Amygdala (tissue), 56 donors: Measurements from ENCODE around the gene ACAN.

ENCODE experiments used
- DNase-seq, 56 donors: peaks; one replicate each; lab custom pipeline; 2025; lab: John Stamatoyannopoulos, UW

The ACAN gene

GRCh38 chr15:88803241-88803919 lies at the start of gene ACAN:
Gene ACAN (plus strand): TSS chr15:88803436. CDS start chr15:88836207, 32,771 bp downstream.
- DNase-seq, result peak in 1 of 56 donors; percentile 23

- DNase-seq, result no peak
Measured at GRCh38 chr15:88756521-88756920, 46.7 kb upstream of the ACAN start.

- no peak for DNase-seq
Measured at GRCh38 chr15:88756921-88757320, 46.3 kb upstream of the ACAN start.

GRCh38 chr15:88759872-88760271 lies 43.4 kb upstream of the ACAN start:
- DNase-seq, result no peak

- no peak for DNase-seq
Measured at GRCh38 chr15:88764448-88764847, 38.8 kb upstream of the ACAN start.

GRCh38 chr15:88765212-88765611 lies 38.0 kb upstream of the ACAN start:
- no peak for DNase-seq

GRCh38 chr15:88769161-88769971 lies 33.9 kb upstream of the ACAN start:
- DNase-seq, result peak in 20 of 56 donors; percentile 1 to 38 (median 19)

GRCh38 chr15:88775776-88776175 lies 27.5 kb upstream of the ACAN start:
- no peak for DNase-seq

GRCh38 chr15:88776646-88777045 lies 26.6 kb upstream of the ACAN start:
- peak in 29 of 56 donors; percentile 3 to 80 (median 27) for DNase-seq

- DNase-seq, result no peak
Measured at GRCh38 chr15:88779944-88780343, 23.3 kb upstream of the ACAN start.

- no peak for DNase-seq
Measured at GRCh38 chr15:88782465-88782864, 20.8 kb upstream of the ACAN start.

GRCh38 chr15:88785217-88785616 lies 18.0 kb upstream of the ACAN start:
- DNase-seq, result no peak

- DNase-seq, result no peak
Measured at GRCh38 chr15:88788036-88788435, 15.2 kb upstream of the ACAN start.

GRCh38 chr15:88788816-88789215 lies 14.4 kb upstream of the ACAN start:
- no peak for DNase-seq

GRCh38 chr15:88790486-88790885 lies 12.8 kb upstream of the ACAN start:
- DNase-seq, result no peak

- no peak for DNase-seq
Measured at GRCh38 chr15:88791637-88792036, 11.6 kb upstream of the ACAN start.

- no peak for DNase-seq
Measured at GRCh38 chr15:88792342-88793282, 10.6 kb upstream of the ACAN start.

GRCh38 chr15:88794001-88794400 lies 9.2 kb upstream of the ACAN start:
- DNase-seq, result no peak

GRCh38 chr15:88797663-88798339 lies 5.4 kb upstream of the ACAN start:
- no peak for DNase-seq

- DNase-seq, result no peak
Measured at GRCh38 chr15:88799341-88799740, 3.9 kb upstream of the ACAN start.
